Neuronal stem cell (in vitro differentiated cells): ENCODE data around the gene KCNK3.

ENCODE experiments used
- DNase-seq: peaks from one replicate; pipeline ENCODE4 v3.0.0-alpha.2; 2013; ENCODE audit warnings: low spot score
- H2AFZ ChIP-seq: one replicate; pipeline ENCODE4 v1.6.1; 2013; ENCODE audit warnings: mild to moderate bottlenecking, low read length, inconsistent platforms
- H2AK5ac ChIP-seq: 2 replicates; pipeline ENCODE4 v1.6.1; 2013; ENCODE audit warnings: low read depth, mild to moderate bottlenecking, inconsistent platforms, low read length, moderate library complexity, mixed read lengths
- H2BK120ac ChIP-seq: 2 replicates; pipeline ENCODE4 v1.6.1; 2013; ENCODE audit warnings: low read depth, mild to moderate bottlenecking, inconsistent platforms, low read length, moderate library complexity, mixed read lengths
- H2BK12ac ChIP-seq: one replicate; pipeline ENCODE4 v1.6.1; 2013; ENCODE audit warnings: low read length, inconsistent platforms
- H2BK15ac ChIP-seq: 2 replicates; pipeline ENCODE4 v1.6.1; 2013; ENCODE audit warnings: mild to moderate bottlenecking, low read length, inconsistent platforms, mixed read lengths
- H2BK5ac ChIP-seq: one replicate; pipeline ENCODE4 v1.6.1; 2013; ENCODE audit warnings: inconsistent platforms, mild to moderate bottlenecking, low read length, moderate library complexity
- H3K14ac ChIP-seq: one replicate; pipeline ENCODE4 v1.6.1; 2013; ENCODE audit warnings: low read length, inconsistent platforms
- H3K18ac ChIP-seq: 2 replicates; pipeline ENCODE4 v1.6.1; 2013; ENCODE audit warnings: low read length, inconsistent platforms
- H3K23ac ChIP-seq: 2 replicates; pipeline ENCODE4 v1.6.1; 2013; ENCODE audit warnings: low read depth, mild to moderate bottlenecking, mixed read lengths, low read length, inconsistent platforms; ENCODE audit not compliant: poor library complexity
- H3K27ac ChIP-seq: replicated peaks from 3 replicates; pipeline ENCODE4 v1.5.1; 2013; ENCODE audit warnings: low read length, inconsistent platforms
- H3K27me3 ChIP-seq, 3 experiments: 2 replicates each; pipeline ENCODE4 v1.6.1; 2013; ENCODE audit warnings: low read length in 3 of 3, mild to moderate bottlenecking in 2 of 3, inconsistent platforms in 1 of 3, low read depth in 1 of 3, mixed read lengths in 1 of 3, moderate library complexity in 1 of 3; ENCODE audit not compliant: control insufficient read depth in 3 of 3, insufficient read depth in 3 of 3
- H3K36me3 ChIP-seq, 2 donors: replicated peaks in 1 of 2; 2 replicates each; pipeline ENCODE4 v1.6.1; 2013; ENCODE audit warnings: low read length in 2 of 2; ENCODE audit not compliant: control insufficient read depth in 2 of 2, insufficient read depth in 2 of 2
- H3K4ac ChIP-seq: 2 replicates; pipeline ENCODE4 v1.6.1; 2013; ENCODE audit warnings: inconsistent platforms, mild to moderate bottlenecking, low read length, moderate library complexity
- H3K4me1 ChIP-seq, 2 donors: 1 replicate in 1 of 2; 2 replicates in 1 of 2; pipeline ENCODE4 v1.6.1; 2013; ENCODE audit warnings: low read length in 2 of 2, low read depth in 1 of 2; ENCODE audit not compliant: control insufficient read depth in 2 of 2, insufficient read depth in 1 of 2
- H3K4me2 ChIP-seq: one replicate; pipeline ENCODE4 v1.6.1; 2013; ENCODE audit warnings: mild to moderate bottlenecking, low read length, inconsistent platforms; ENCODE audit not compliant: insufficient read depth, poor library complexity, severe bottlenecking
- H3K4me3 ChIP-seq, 2 donors: 2 replicates each; pipeline ENCODE4 v1.5.1; 2013; ENCODE audit warnings: low read length in 2 of 2, mild to moderate bottlenecking in 2 of 2, inconsistent platforms in 1 of 2, moderate library complexity in 1 of 2
- H3K79me1 ChIP-seq: one replicate; pipeline ENCODE4 v1.6.1; 2013; ENCODE audit warnings: low read depth, mild to moderate bottlenecking, inconsistent platforms, low read length, moderate library complexity
- H3K9ac ChIP-seq: one replicate; pipeline ENCODE4 v1.6.1; 2013; ENCODE audit warnings: mild to moderate bottlenecking, low read depth, low read length, inconsistent platforms; ENCODE audit not compliant: poor library complexity
- H3K9me3 ChIP-seq, 2 donors: replicated peaks in 1 of 2; 2 replicates each; pipeline versions ENCODE3 to v1.6.1; 2013; ENCODE audit warnings: low read length in 2 of 2, mild to moderate bottlenecking in 2 of 2, inconsistent platforms in 1 of 2, low read depth in 1 of 2, mixed read lengths in 1 of 2, moderate library complexity in 1 of 2; ENCODE audit not compliant: control insufficient read depth in 2 of 2, insufficient read depth in 1 of 2
- H4K8ac ChIP-seq: one replicate; pipeline ENCODE4 v1.6.1; 2013; ENCODE audit warnings: low read depth, mild to moderate bottlenecking, inconsistent platforms, low read length, moderate library complexity
- H4K91ac ChIP-seq: one replicate; pipeline ENCODE4 v1.6.1; 2013; ENCODE audit warnings: low read length, low read depth, mild to moderate bottlenecking, inconsistent platforms; ENCODE audit not compliant: poor library complexity
- WGBS, 2 donors: extraction: QIAGEN DNeasy Blood & Tissue Kit; methylation state at CpG; one replicate each; pipeline ENCODE4 v1.1.7; 2013; ENCODE audit warnings: missing lambda C conversion rate in 2 of 2, mixed read lengths in 1 of 2; ENCODE audit not compliant: insufficient read length in 2 of 2, insufficient replicate concordance in 1 of 2; ENCODE audit errors: extremely low coverage in 2 of 2; 5-methylcytosine and 5-hydroxymethylcytosine counted together

KCNK3 gene

GRCh38 chr2:26670931-26671460 is 21.5 kb upstream of the KCNK3 start:
- H4K8ac ChIP-seq = no peak overlapping the region
- H3K27ac ChIP-seq = no peak overlapping the region
- no peak overlapping the region for H2AFZ ChIP-seq
- no peak overlapping the region for H3K4me2 ChIP-seq
- DNase-seq = no peak
- peaks cover 0 to 51% (median 0%) of the 10 kb centered on the region in 3 experiments for H3K27me3 ChIP-seq
- H3K36me3 ChIP-seq = no peaks in the 10 kb centered on the region
- no peak overlapping the region for H3K23ac ChIP-seq
- no peak overlapping the region for H3K4me3 ChIP-seq
- no peak overlapping the region for H2BK15ac ChIP-seq
- WGBS, 2 donors = no CpG with 5 or more reads among the region's 5 CpGs
- H2AK5ac ChIP-seq = no peak overlapping the region
- H3K9ac ChIP-seq = no peak overlapping the region
- H2BK120ac ChIP-seq = no peak overlapping the region
- no peak overlapping the region for H3K18ac ChIP-seq
- no peak overlapping the region for H2BK12ac ChIP-seq
- H3K4ac ChIP-seq = no peak overlapping the region
- no peak overlapping the region for H4K91ac ChIP-seq
- no peak overlapping the region for H2BK5ac ChIP-seq
- peaks cover 0 to 2% of the 10 kb centered on the region in 2 donors for H3K4me1 ChIP-seq
- no peaks in the 10 kb centered on the region for H3K79me1 ChIP-seq
- no peak overlapping the region for H3K14ac ChIP-seq
- H3K9me3 ChIP-seq = no peaks in the 10 kb centered on the region

- Histone ChIP-seq H3K18ac (no peak overlapping the region), H3K14ac (no peak overlapping the region), H4K8ac (no peak overlapping the region), H3K4me3 (no peak overlapping the region), H2BK120ac (no peak overlapping the region), H3K27ac (no peak overlapping the region), H4K91ac (no peak overlapping the region), H3K23ac (no peak overlapping the region), H2AK5ac (no peak overlapping the region), H2BK5ac (no peak overlapping the region), H3K27me3 (peaks cover 0 to 51% (median 0%) of the 10 kb centered on the region in 3 experiments), H3K9ac (no peak overlapping the region), H3K36me3 (no peaks in the 10 kb centered on the region), H3K4me2 (no peak overlapping the region), H2AFZ (no peak overlapping the region), H3K79me1 (no peaks in the 10 kb centered on the region), H2BK15ac (no peak overlapping the region), H3K9me3 (no peaks in the 10 kb centered on the region), H3K4ac (no peak overlapping the region), H2BK12ac (no peak overlapping the region), H3K4me1 (peaks cover 0 to 2% of the 10 kb centered on the region in 2 donors)
- DNase-seq = no peak
- no CpG with 5 or more reads among the region's 5 CpGs for WGBS, 2 donors
Observed at GRCh38 chr2:26671691-26672090, 20.8 kb upstream of the KCNK3 start.

GRCh38 chr2:26672112-26672817 is 20.3 kb upstream of the KCNK3 start:
- H2AK5ac ChIP-seq = no peak overlapping the region
- no peak overlapping the region for H2BK5ac ChIP-seq
- no peak overlapping the region for H3K4me2 ChIP-seq
- H2BK15ac ChIP-seq = no peak overlapping the region
- WGBS, 2 donors = no CpG with 5 or more reads among the region's 11 CpGs
- H3K18ac ChIP-seq = no peak overlapping the region
- peaks cover 0 to 1% of the 10 kb centered on the region in 2 donors for H3K9me3 ChIP-seq
- no peak overlapping the region for H4K91ac ChIP-seq
- no peak overlapping the region for H3K23ac ChIP-seq
- no peak overlapping the region for H3K4me3 ChIP-seq
- H3K27me3 ChIP-seq = peaks cover 0 to 52% (median 0%) of the 10 kb centered on the region in 3 experiments
- H3K36me3 ChIP-seq = no peaks in the 10 kb centered on the region
- no peak overlapping the region for H2AFZ ChIP-seq
- no peak for DNase-seq
- H2BK12ac ChIP-seq = no peak overlapping the region
- H3K4me1 ChIP-seq = peaks cover 0 to 2% of the 10 kb centered on the region in 2 donors
- no peak overlapping the region for H3K27ac ChIP-seq
- no peak overlapping the region for H2BK120ac ChIP-seq
- H3K14ac ChIP-seq = no peak overlapping the region
- H4K8ac ChIP-seq = no peak overlapping the region
- H3K79me1 ChIP-seq = no peaks in the 10 kb centered on the region
- no peak overlapping the region for H3K4ac ChIP-seq
- H3K9ac ChIP-seq = no peak overlapping the region

GRCh38 chr2:26672818-26673393 is 19.6 kb upstream of the KCNK3 start:
- no peak overlapping the region for H3K23ac ChIP-seq
- H4K8ac ChIP-seq = no peak overlapping the region
- no peak overlapping the region for H3K18ac ChIP-seq
- peaks cover 0 to 2% of the 10 kb centered on the region in 2 donors for H3K4me1 ChIP-seq
- peaks cover 3 to 6% of the 10 kb centered on the region in 2 donors for H3K9me3 ChIP-seq
- no peak overlapping the region for H3K9ac ChIP-seq
- no peak overlapping the region for H3K4me2 ChIP-seq
- no peak overlapping the region for H2AK5ac ChIP-seq
- no CpG with 5 or more reads among the region's 9 CpGs for WGBS, 2 donors
- H3K27me3 ChIP-seq = peaks cover 0 to 58% (median 0%) of the 10 kb centered on the region in 3 experiments
- no peak overlapping the region for H2BK120ac ChIP-seq
- H3K4ac ChIP-seq = no peak overlapping the region
- H3K36me3 ChIP-seq = no peaks in the 10 kb centered on the region
- no peak overlapping the region for H2BK12ac ChIP-seq
- no peak overlapping the region for H3K14ac ChIP-seq
- no peaks in the 10 kb centered on the region for H3K79me1 ChIP-seq
- no peak overlapping the region for H2BK5ac ChIP-seq
- H3K4me3 ChIP-seq = no peak overlapping the region
- H4K91ac ChIP-seq = no peak overlapping the region
- H2BK15ac ChIP-seq = no peak overlapping the region
- H2AFZ ChIP-seq = no peak overlapping the region
- H3K27ac ChIP-seq = no peak overlapping the region
- no peak for DNase-seq
